Tibial nerve (tissue), 4 donors: Measurements from ENCODE around the gene ZFAND3. TPM values are rescaled to one million over a fixed set of nuclear protein-coding genes. Genes with fewer than 3 reads are reported as not detected.

Experiments used
- DNase-seq, 2 donors: peaks; one replicate each; pipeline ENCODE4 v3.0.0-alpha.2; 2019; ENCODE audit warnings: low spot score in 2 of 2
- H3K27ac ChIP-seq, 4 donors: fragments of 200-600 bp; sonication (generic) in 3 of 4; one replicate each; pipeline ENCODE4 v1.5.1; 2017 to 2019; ENCODE audit warnings: mild to moderate bottlenecking in 1 of 4
- H3K27me3 ChIP-seq, 2 donors: fragments of 200-600 bp; sonication (generic) in 1 of 2; one replicate each; pipeline versions ENCODE4 v1.5.1 to v1.6.0; 2017 to 2019
- H3K36me3 ChIP-seq, 3 donors: fragments of 200-600 bp; sonication (generic); one replicate each; pipeline ENCODE4 v1.5.1; 2018 to 2019
- H3K4me1 ChIP-seq, 4 donors: fragments of 200-600 bp; sonication (generic) in 3 of 4; one replicate each; pipeline ENCODE4 v1.5.1; 2017 to 2019
- H3K4me3 ChIP-seq, 4 donors: fragments of 200-600 bp; sonication (generic) in 3 of 4; one replicate each; pipeline ENCODE4 v1.5.1; 2017 to 2019; ENCODE audit warnings: mild to moderate bottlenecking in 1 of 4, moderate library complexity in 1 of 4
- H3K9me3 ChIP-seq, 4 donors: fragments of 200-600 bp; sonication (generic) in 3 of 4; one replicate each; pipeline ENCODE4 v1.5.1; 2017 to 2019
- EP300 ChIP-seq, 2 donors: sonication (generic); formaldehyde crosslinking; IDR thresholded peaks; one replicate each; pipeline ENCODE4 v1.6.1; 2017; ENCODE audit warnings: antibody characterized with exemption in 2 of 2, mild to moderate bottlenecking in 1 of 2
- POLR2A ChIP-seq, 2 donors: fragments of 450-650 bp; IDR thresholded peaks; one replicate each; pipeline ENCODE4 v1.6.1; 2017; ENCODE audit warnings: antibody characterized with exemption in 2 of 2, mild to moderate bottlenecking in 2 of 2, moderate library complexity in 2 of 2
- WGBS, 2 donors: methylation state at CpG; one replicate each; pipeline ENCODE4 v1.1.5; 2018; 5-methylcytosine and 5-hydroxymethylcytosine counted together
- total RNA-seq, 4 donors: library from RNA; depleted of rRNA; stranded (reverse); fragments of >200 nt; gene quantifications; one replicate each; pipeline ENCODE4 v1.1.0, GENCODE V29; 2016
- TF ChIP-seq, protein P1 (sequence below), 5 experiments: fragments of 200-600 bp in 3 of 5; fragments of 450-650 bp in 2 of 5; sonication (generic) in 3 of 5; IDR thresholded peaks; one replicate each; pipeline ENCODE4 v1.5.1; 2016 to 2019; ENCODE audit warnings: antibody characterized with exemption in 5 of 5, mild to moderate bottlenecking in 3 of 5, moderate library complexity in 2 of 5

The ZFAND3 gene
- total RNA-seq, 4 donors from 2014 or later = 30.1 to 47.9 (median 39.1) TPM

DNA sequence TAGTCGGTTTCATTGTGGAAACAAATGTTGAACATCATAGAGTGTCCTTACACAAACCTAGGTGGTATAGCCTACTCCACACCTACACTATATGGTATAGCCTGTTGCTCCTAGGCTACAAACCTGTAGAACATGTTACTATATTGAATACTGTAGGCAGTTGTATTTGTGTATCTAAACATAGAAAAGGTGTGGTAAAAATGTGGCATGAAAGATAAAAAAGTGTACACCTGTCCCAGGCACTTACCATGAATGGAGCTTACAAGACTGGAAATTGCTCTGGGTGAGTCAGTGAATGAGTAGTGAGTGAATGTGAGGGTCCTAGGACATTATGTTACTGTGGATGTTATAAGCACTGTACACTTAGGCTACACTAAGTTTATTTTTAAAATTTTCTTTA is 103.0 kb downstream of the ZFAND3 start:
- Histone ChIP-seq H3K27ac (no peak overlapping the region), H3K36me3 (no peaks in the 10 kb centered on the region), H3K4me3 (no peak overlapping the region), H3K9me3 (no peaks in the 10 kb centered on the region), H3K4me1 (peaks cover 0 to 34% (median 2%) of the 10 kb centered on the region in 4 donors), H3K27me3 (no peaks in the 10 kb centered on the region)
- TF ChIP-seq, protein P1, sequence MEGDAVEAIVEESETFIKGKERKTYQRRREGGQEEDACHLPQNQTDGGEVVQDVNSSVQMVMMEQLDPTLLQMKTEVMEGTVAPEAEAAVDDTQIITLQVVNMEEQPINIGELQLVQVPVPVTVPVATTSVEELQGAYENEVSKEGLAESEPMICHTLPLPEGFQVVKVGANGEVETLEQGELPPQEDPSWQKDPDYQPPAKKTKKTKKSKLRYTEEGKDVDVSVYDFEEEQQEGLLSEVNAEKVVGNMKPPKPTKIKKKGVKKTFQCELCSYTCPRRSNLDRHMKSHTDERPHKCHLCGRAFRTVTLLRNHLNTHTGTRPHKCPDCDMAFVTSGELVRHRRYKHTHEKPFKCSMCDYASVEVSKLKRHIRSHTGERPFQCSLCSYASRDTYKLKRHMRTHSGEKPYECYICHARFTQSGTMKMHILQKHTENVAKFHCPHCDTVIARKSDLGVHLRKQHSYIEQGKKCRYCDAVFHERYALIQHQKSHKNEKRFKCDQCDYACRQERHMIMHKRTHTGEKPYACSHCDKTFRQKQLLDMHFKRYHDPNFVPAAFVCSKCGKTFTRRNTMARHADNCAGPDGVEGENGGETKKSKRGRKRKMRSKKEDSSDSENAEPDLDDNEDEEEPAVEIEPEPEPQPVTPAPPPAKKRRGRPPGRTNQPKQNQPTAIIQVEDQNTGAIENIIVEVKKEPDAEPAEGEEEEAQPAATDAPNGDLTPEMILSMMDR (IDR thresholded peaks at IDR 0.05) = no peak
- no peak for TF ChIP-seq POLR2A (IDR thresholded peaks at IDR 0.05)
- no peak for TF ChIP-seq EP300 (IDR thresholded peaks at IDR 0.05)
- 81 to 88% methylated on average over 1 of the region's 1 CpG for WGBS, 2 donors
- DNase-seq = no peak

DNA sequence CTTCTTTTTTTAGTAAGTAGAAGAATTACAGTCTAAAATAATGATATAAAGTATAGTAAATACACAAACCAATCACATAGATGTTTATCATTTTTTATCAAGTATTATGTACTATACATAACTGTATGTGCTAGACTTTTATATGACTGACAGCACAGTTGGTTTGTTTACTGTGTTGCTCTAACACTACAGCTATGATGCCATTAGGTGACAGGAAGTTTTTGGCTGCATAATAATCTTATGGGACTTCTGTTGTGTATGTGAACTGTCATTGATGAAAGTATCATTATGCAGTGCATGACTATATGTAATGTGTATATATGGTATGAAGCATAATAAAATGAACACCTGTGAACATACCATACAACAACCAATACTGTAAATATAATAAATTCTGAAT is 104.0 kb downstream of the ZFAND3 start:
- Histone ChIP-seq H3K27me3 (no peaks in the 10 kb centered on the region), H3K9me3 (no peaks in the 10 kb centered on the region), H3K27ac (no peak overlapping the region), H3K36me3 (no peaks in the 10 kb centered on the region), H3K4me1 (peaks cover 0 to 41% (median 2%) of the 10 kb centered on the region in 4 donors), H3K4me3 (no peak overlapping the region)
- DNase-seq = no peak
- TF ChIP-seq, protein P1 (IDR thresholded peaks at IDR 0.05) = no peak
- TF ChIP-seq POLR2A (IDR thresholded peaks at IDR 0.05) = no peak

DNA sequence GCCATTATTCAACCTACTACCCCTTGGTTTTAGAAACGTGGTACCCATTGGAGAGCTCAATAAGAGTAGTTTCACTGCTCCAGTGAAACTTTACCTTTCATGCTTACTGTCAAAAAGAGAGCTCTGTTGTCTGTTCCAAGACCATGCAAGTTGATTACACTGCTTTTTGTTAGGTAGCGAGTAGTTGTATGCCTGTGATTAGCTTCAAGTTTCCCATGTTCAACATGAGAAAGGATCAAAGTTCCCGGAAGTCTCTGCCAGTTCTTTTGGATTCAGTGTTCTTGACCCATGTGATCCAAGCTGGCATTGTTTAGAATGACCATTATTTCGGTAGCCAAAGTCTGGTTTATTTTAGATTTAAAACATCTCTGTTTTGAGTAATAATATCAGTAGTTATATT is 107.1 kb downstream of the ZFAND3 start:
- no peak for TF ChIP-seq EP300 (IDR thresholded peaks at IDR 0.05)
- TF ChIP-seq POLR2A (IDR thresholded peaks at IDR 0.05) = no peak
- TF ChIP-seq, protein P1 (IDR thresholded peaks at IDR 0.05) = no peak
- Histone ChIP-seq H3K36me3 (no peaks in the 10 kb centered on the region), H3K9me3 (no peaks in the 10 kb centered on the region), H3K4me3 (no peak overlapping the region), H3K27ac (no peak overlapping the region), H3K27me3 (no peaks in the 10 kb centered on the region), H3K4me1 (peaks cover 0 to 34% (median 0%) of the 10 kb centered on the region in 4 donors)
- WGBS, 2 donors = 78 to 81% methylated on average over 4 of the region's 4 CpGs
- no peak for DNase-seq

DNA sequence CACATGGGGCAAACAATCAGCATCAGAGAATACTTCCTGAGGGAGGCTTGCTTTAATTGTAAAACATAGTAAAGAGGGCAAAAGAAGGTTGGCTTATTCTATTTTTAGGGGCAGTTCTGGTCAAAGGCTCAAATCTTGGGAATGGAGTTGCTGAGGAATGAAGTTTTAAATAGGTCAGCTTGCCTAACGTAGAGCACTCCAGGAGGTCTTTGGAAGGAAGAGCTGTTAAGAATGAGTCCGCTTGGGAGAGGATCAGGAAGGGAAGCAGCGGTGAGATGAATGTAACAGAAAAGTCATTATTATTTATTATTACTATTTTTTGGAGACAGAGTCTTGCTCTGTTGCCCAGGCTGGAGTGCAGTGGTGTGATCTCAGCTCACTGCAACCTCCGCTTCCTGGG is 108.7 kb downstream of the ZFAND3 start:
- H3K4me1 ChIP-seq = peaks cover 0 to 27% (median 0%) of the 10 kb centered on the region in 4 donors
- WGBS, 2 donors = 91% methylated on average over 4 of the region's 4 CpGs
- TF ChIP-seq EP300 (IDR thresholded peaks at IDR 0.05) (no peak), POLR2A (IDR thresholded peaks at IDR 0.05) (no peak)
- TF ChIP-seq, protein P1 (IDR thresholded peaks at IDR 0.05) = no peak

DNA sequence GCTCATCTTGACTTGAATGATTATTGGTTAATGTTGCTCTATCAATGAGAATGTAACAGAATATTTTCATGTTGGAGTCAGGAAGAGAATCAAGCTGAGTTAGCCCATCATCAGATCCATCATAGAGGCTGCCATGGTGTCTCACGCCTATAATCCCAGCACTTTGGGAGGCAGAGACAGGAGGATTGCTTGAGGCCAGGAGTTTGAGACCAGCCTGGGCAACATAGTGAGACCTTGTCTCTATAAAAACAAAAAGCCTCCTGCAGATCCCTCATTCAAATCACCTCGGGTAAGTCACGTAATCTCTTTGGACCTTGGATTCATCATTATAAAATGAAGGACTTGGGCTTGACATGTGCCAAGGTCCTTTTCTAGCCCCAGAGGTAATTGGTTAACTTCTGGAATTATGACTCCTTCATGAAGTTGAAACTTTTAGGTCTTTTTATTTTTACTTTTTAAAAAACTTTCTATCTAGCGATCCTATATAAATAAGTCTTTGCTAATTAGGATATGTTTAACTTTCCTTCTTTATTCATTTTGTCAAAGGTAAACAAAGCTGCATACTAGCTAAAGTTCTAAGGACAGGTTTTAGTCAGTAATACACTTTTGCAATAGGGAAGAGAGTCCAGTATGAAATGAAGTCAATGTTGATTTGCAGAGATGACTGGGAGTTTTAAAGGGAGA is 110.9 kb downstream of the ZFAND3 start:
- H3K4me3 ChIP-seq = no peak overlapping the region
- TF ChIP-seq, protein P1 (IDR thresholded peaks at IDR 0.05) = no peak
- TF ChIP-seq EP300 (IDR thresholded peaks at IDR 0.05) (no peak), POLR2A (IDR thresholded peaks at IDR 0.05) (no peak)
- H3K27me3 ChIP-seq = no peaks in the 10 kb centered on the region
- 90 to 95% methylated on average over 4 of the region's 4 CpGs for WGBS, 2 donors
- no peaks in the 10 kb centered on the region for H3K9me3 ChIP-seq
- H3K4me1 ChIP-seq = peaks cover 0 to 23% (median 0%) of the 10 kb centered on the region in 4 donors
- no peak for DNase-seq
- H3K27ac ChIP-seq = no peak overlapping the region
- H3K36me3 ChIP-seq = no peaks in the 10 kb centered on the region

More for the DNA sequence above, 108.7 kb downstream of the ZFAND3 start:
- Histone ChIP-seq H3K36me3 (no peaks in the 10 kb centered on the region), H3K27me3 (no peaks in the 10 kb centered on the region), H3K9me3 (no peaks in the 10 kb centered on the region), H3K4me3 (no peak overlapping the region), H3K27ac (no peak overlapping the region)
- DNase-seq = no peak
